ENCODE data around the gene TSEN2. TPM values are rescaled to one million over a fixed set of nuclear protein-coding genes. Genes with fewer than 3 reads are reported as not detected.

TSEN2 gene
- 16.0 TPM for total RNA-seq
- long read RNA-seq, partial matches to known transcripts: 7 of 27 reads
- long read RNA-seq, other reads (novel, unspliced or antisense): 18 of 27 reads

DNA sequence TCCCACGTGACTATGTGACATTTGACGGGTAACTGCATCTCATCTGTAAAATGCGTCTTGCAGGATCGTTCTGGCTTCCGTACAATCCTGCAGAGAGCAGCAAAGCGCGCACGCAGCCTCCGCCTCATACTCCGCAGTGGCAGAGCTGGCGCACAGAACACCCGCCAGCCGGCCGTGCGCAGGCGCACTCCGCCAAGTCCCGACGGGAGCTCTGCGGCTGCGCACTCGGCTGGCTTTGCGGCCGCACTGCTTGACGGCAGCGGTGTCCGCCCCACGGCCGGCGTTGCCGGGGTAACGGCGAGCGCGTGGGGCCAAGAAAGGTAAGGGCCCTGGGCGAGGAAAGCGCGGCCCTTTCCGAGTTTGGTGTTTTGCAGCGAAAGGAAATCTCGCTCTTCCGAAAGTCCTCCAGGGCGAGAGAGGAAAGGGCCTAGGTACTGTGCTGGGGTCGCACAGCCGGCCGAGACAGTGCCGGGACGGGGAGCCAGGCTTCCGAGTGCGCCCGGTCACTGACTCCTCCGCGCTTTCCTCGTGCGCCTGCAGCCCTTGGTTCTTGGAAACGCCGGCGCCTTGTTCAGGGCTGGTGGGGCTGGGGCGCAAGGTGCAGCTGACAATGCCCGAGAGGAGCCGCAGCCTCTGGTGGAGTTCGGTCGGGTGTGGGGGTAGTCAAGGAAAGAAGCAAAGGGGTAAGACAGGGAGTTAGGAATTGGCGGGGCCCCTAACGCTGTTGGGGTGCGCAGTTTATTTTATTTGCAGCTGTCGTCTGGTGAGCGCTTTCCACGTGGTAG is at the start of gene TSEN2:
Gene TSEN2 (plus strand): TSS at position 283 of the 785 bp plus-strand sequence. CDS start 5,321 bp downstream, outside the sequence.
- no peaks in the 10 kb centered on the region for H3K36me3 ChIP-seq
- H3K27ac ChIP-seq: peak within 1 kb of the TSS; percentile 84
- peak within 1 kb of the TSS; percentile 85 for H3K4me3 ChIP-seq
- TF ChIP-seq, protein P1, sequence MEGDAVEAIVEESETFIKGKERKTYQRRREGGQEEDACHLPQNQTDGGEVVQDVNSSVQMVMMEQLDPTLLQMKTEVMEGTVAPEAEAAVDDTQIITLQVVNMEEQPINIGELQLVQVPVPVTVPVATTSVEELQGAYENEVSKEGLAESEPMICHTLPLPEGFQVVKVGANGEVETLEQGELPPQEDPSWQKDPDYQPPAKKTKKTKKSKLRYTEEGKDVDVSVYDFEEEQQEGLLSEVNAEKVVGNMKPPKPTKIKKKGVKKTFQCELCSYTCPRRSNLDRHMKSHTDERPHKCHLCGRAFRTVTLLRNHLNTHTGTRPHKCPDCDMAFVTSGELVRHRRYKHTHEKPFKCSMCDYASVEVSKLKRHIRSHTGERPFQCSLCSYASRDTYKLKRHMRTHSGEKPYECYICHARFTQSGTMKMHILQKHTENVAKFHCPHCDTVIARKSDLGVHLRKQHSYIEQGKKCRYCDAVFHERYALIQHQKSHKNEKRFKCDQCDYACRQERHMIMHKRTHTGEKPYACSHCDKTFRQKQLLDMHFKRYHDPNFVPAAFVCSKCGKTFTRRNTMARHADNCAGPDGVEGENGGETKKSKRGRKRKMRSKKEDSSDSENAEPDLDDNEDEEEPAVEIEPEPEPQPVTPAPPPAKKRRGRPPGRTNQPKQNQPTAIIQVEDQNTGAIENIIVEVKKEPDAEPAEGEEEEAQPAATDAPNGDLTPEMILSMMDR (IDR thresholded peaks at IDR 0.05): peak; percentile 15
- no peaks in the 10 kb centered on the region for H3K27me3 ChIP-seq
- H3K9me3 ChIP-seq: no peaks in the 10 kb centered on the region
- ATAC-seq: peak; percentile 96
- peaks cover 19% of the 10 kb centered on the region for H3K4me1 ChIP-seq
- peak; percentile 98 for DNase-seq
- intact Hi-C loops (cut with DNase I): loop anchor here (5.0 kb wide), 1 partner anchor 347 kb away; no protein-coding TSS in a partner anchor

DNA sequence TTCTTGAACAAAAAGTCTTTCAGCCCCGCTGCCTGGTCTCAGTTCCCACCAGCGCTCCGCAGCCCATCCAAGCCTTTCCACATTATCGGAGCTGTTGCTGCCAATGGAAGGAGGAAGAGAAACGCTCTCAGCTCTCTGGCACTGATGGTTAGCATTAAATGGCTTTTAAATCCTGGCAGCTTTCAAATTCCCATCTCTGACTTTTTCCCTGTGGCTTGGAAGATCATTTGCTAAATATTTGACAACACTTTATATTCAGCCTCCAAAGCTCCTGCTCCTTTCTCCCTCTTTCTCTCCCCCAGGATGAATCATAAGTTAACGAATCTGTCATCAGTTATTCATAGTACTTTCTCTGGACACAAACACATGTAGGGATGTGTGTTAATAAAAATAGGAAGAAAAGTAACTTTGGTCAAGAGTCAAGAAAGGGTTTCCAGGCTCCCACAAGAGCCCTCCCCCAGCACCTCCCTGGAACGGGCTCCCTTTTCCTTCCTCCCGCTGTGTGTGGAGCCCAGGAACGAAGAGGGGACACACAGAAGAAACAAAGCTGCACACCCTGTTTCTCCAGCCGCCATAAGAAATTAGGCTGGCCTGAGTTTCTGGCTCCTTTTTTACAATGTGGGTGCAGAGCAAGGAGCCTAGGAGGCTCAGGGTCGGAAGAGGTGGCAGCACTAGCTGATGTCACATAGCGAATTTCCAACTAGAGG is 47.6 kb upstream of the TSEN2 start:
- Histone ChIP-seq H3K36me3 (no peaks in the 10 kb centered on the region), H3K4me1 (no peaks in the 10 kb centered on the region), H3K9me3 (no peaks in the 10 kb centered on the region), H3K27me3 (no peaks in the 10 kb centered on the region), H3K27ac (no peak overlapping the region), H3K4me3 (no peak overlapping the region)
- ATAC-seq (peak; percentile 5), DNase-seq (no peak)
- intact Hi-C loops (cut with DNase I): no loop called here
- TF ChIP-seq, protein P1 (IDR thresholded peaks at IDR 0.05): no peak

DNA sequence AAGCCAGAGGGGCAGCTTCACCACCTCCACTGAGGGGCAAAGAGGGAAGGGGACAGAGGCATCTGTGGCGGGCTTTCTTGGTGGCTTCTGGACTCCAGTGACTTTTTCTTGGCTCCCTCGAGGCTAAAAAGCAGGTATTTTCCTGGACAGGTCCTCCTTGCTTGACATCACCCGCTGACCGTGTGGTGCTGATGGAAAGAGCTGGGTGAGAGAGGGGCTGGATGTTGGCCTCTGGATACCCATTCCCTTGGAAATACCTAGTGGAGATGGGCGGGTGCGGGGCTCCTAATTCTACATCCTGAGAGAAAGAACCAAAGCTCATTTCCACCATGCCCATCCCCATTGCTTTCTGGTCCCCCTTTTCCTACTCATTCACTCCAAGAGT is 47.1 kb upstream of the TSEN2 start:
- Histone ChIP-seq H3K9me3 (no peaks in the 10 kb centered on the region), H3K36me3 (no peaks in the 10 kb centered on the region), H3K27me3 (no peaks in the 10 kb centered on the region), H3K4me3 (no peak overlapping the region), H3K4me1 (no peaks in the 10 kb centered on the region), H3K27ac (no peak overlapping the region)
- intact Hi-C loops (cut with DNase I): no loop called here
- no peak for ATAC-seq
- TF ChIP-seq, protein P1 (IDR thresholded peaks at IDR 0.05): no peak
- DNase-seq: no peak

DNA sequence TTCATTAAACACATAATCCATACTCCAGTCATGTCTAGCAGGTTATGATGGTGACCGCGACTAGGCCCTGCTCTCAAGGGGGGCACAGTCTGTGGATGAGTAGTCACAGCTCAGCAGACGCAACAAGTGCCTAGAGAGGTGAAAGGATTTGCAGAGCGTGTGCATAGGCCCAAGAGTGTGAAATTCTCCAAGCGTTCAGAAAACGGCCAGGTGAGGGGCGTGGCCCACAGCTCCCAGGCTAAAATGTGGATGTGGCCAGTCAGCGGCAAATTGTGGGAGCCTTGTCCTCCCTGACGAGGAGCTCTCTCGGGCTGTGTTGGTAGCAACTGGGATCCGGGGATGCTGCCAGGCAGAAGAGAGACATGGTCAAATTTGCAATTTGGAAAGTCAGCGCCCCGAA is 46.4 kb upstream of the TSEN2 start:
- Histone ChIP-seq H3K4me1 (no peaks in the 10 kb centered on the region), H3K27ac (no peak overlapping the region), H3K4me3 (no peak overlapping the region), H3K36me3 (no peaks in the 10 kb centered on the region), H3K27me3 (no peaks in the 10 kb centered on the region), H3K9me3 (no peaks in the 10 kb centered on the region)
- TF ChIP-seq, protein P1 (IDR thresholded peaks at IDR 0.05): no peak
- intact Hi-C loops (cut with DNase I): no loop called here
- DNase-seq (no peak), ATAC-seq (no peak)

DNA sequence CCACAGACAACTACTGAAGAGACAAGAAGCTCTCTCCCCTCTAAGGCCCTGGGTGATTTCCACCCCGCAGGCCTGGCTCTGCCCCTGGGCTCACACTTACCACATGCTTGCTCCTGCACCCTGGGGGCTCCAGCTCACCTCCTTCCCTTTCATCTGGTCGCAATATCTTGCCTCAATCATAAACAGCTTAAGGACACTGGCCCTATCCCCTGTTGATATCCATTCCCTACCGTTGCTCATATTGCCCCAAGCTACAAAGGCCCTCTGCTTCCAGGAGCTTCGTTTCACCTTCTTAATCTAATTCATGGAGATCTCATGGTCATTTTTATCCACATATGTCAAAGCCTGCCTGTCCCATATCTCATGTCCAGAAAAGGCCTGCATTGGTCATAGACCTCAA is 46.0 kb upstream of the TSEN2 start:
- TF ChIP-seq, protein P1 (IDR thresholded peaks at IDR 0.05): no peak
- Histone ChIP-seq H3K27me3 (no peaks in the 10 kb centered on the region), H3K27ac (no peak overlapping the region), H3K4me1 (no peaks in the 10 kb centered on the region), H3K9me3 (no peaks in the 10 kb centered on the region), H3K4me3 (no peak overlapping the region), H3K36me3 (no peaks in the 10 kb centered on the region)
- DNase-seq (no peak), ATAC-seq (peak; percentile 20)
- intact Hi-C loops (cut with DNase I): no loop called here

Data from upper lobe of right lung (tissue), 1 donor.